ENCODE data around the gene FBXL7. TPM values are rescaled to one million over a fixed set of nuclear protein-coding genes. Genes with fewer than 3 reads are reported as not detected.

Gene FBXL7
- total RNA-seq, 1 experiment from 2014 or later, result not detected

DNA sequence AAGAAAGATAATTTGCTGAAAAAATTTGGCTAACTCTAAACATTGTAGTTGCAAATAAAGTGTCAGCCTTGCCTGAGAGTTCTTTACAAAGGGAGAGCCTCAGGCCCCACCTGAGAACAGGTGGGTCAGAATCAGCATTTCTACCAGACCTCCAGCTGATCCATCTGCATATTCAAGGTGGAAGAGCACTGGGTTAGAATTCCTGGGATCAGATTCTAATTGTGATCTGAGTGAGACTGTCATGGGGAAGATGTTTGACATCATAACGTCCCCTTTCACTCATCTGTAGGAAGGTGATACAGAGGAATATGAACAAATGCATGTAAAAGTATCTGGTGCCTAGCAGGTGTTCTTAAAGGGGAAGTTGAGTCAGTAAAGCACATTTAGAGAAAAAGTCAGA, 54.6 kb downstream of the FBXL7 start:
- intact Hi-C loops (cut with micrococcal nuclease; ENCODE audit: unreplicated experiment) (no loop called here), in situ Hi-C loops (cut with HindIII; ENCODE audit: low pct_unique_long_range_greater_than_20kb, low sequenced_read_pairs) (no loop called here)
- Histone ChIP-seq H3K4me3 (ENCODE audit: low read depth in 2 of 2, low read length in 2 of 2) (no peak overlapping the region), H3K36me3 (ENCODE audit: control insufficient read depth, insufficient read depth, low read length) (no peaks in the 10 kb centered on the region), H3K27me3 (ENCODE audit: control insufficient read depth, insufficient read depth, low read length) (no peaks in the 10 kb centered on the region), H3K27ac (ENCODE audit: low read length) (no peak overlapping the region), H3K4me1 (ENCODE audit: control insufficient read depth, insufficient read depth, low read length) (no peaks in the 10 kb centered on the region), H3K9me3 (ENCODE audit: control insufficient read depth, insufficient read depth, low read depth, low read length) (no peaks in the 10 kb centered on the region)
- ChIA-PET CTCF (no interaction called here), POLR2A (no interaction called here)
- no peak for ATAC-seq
- TF ChIP-seq POLR2AphosphoS5 (IDR thresholded peaks at IDR 0.05; ENCODE audit: low read depth, low read length), result no peak
- no peak for TF ChIP-seq SIN3A (IDR thresholded peaks at IDR 0.05; ENCODE audit: borderline replicate concordance, insufficient read depth, low read depth, low read length)
- no peak for TF ChIP-seq REST (IDR thresholded peaks at IDR 0.05; ENCODE audit: insufficient read depth in 1 of 2, low read depth in 2 of 2, low read length in 1 of 2)
- TF ChIP-seq CTCF (IDR thresholded peaks at IDR 0.05), result no peak
- BruUV-seq (replicated peaks), result no TSS peak
- DNase-seq (ENCODE audit: low read depth, low spot score), result no peak

GRCh38 chr5:15555176-15555575, 55.2 kb downstream of the FBXL7 start:
- BruUV-seq (replicated peaks), result no TSS peak
- ChIA-PET POLR2A (no interaction called here), CTCF (no interaction called here)
- in situ Hi-C loops (cut with HindIII; ENCODE audit: low pct_unique_long_range_greater_than_20kb, low sequenced_read_pairs), result no loop called here
- ATAC-seq (no peak), DNase-seq (ENCODE audit: low read depth, low spot score) (no peak)
- Histone ChIP-seq H3K4me1 (ENCODE audit: control insufficient read depth, insufficient read depth, low read length) (no peaks in the 10 kb centered on the region), H3K9me3 (ENCODE audit: control insufficient read depth, insufficient read depth, low read depth, low read length) (no peaks in the 10 kb centered on the region), H3K27ac (ENCODE audit: low read length) (no peak overlapping the region), H3K36me3 (ENCODE audit: control insufficient read depth, insufficient read depth, low read length) (no peaks in the 10 kb centered on the region), H3K4me3 (ENCODE audit: low read depth in 2 of 2, low read length in 2 of 2) (no peak overlapping the region), H3K27me3 (ENCODE audit: control insufficient read depth, insufficient read depth, low read length) (no peaks in the 10 kb centered on the region)
- TF ChIP-seq POLR2AphosphoS5 (IDR thresholded peaks at IDR 0.05; ENCODE audit: low read depth, low read length), result no peak
- TF ChIP-seq TCF7L2 (IDR thresholded peaks at IDR 0.05; ENCODE audit: low read depth, low read length), result no peak
- no peak for TF ChIP-seq SIN3A (IDR thresholded peaks at IDR 0.05; ENCODE audit: borderline replicate concordance, insufficient read depth, low read depth, low read length)
- no peak for TF ChIP-seq CTCF (IDR thresholded peaks at IDR 0.05)
- no peak for TF ChIP-seq REST (IDR thresholded peaks at IDR 0.05; ENCODE audit: insufficient read depth in 1 of 2, low read depth in 2 of 2, low read length in 1 of 2)
- intact Hi-C loops (cut with micrococcal nuclease; ENCODE audit: unreplicated experiment), result no loop called here

Data from Panc1 (cell line).